Psoas muscle (tissue), 8 donors: Measurements from ENCODE around the gene PCDHA10. TPM values are rescaled to one million over a fixed set of nuclear protein-coding genes. Genes with fewer than 3 reads are reported as not detected.

Source experiments
- ATAC-seq, 4 donors: fragments of 200-7000 bp; cut with Tn5 transposase; one replicate each; pipeline ENCODE4 v1.9.1; 2020; ENCODE audit warnings: moderate library complexity in 3 of 4, mild to moderate bottlenecking in 2 of 4
- DNase-seq, 2 donors: peaks; one replicate each; pipeline ENCODE4 v3.0.0-alpha.2; 2020
- H3K27ac ChIP-seq: fragments of 200-600 bp; one replicate; pipeline ENCODE4 v1.8.0; 2022
- H3K27me3 ChIP-seq, 3 donors: fragments of 200-600 bp in 1 of 3; one replicate each; pipeline versions ENCODE4 v1.6.1 to v1.8.0; 2013 to 2022; ENCODE audit warnings: low read length in 2 of 3, mild to moderate bottlenecking in 2 of 3, moderate library complexity in 1 of 3; ENCODE audit not compliant: insufficient read depth in 3 of 3
- H3K36me3 ChIP-seq, 2 donors: fragments of 200-600 bp in 1 of 2; one replicate each; pipeline versions ENCODE4 v1.6.1 to v1.8.0; 2013 to 2022; ENCODE audit warnings: low read depth in 1 of 2, mild to moderate bottlenecking in 1 of 2, moderate library complexity in 1 of 2; ENCODE audit not compliant: insufficient read depth in 1 of 2
- H3K4me1 ChIP-seq: fragments of 200-600 bp; one replicate; pipeline ENCODE4 v1.8.0; 2022
- H3K4me3 ChIP-seq: fragments of 200-600 bp; one replicate; pipeline ENCODE4 v1.8.0; 2022; ENCODE audit warnings: mild to moderate bottlenecking
- H3K9me3 ChIP-seq: fragments of 200-600 bp; one replicate; pipeline ENCODE4 v1.8.0; 2022
- CTCF ChIP-seq: fragments of 200-600 bp; IDR thresholded peaks from one replicate; pipeline ENCODE4 v1.8.0; 2022; ENCODE audit warnings: antibody characterized with exemption
- WGBS, 3 donors: extraction: QIAGEN DNeasy Blood & Tissue Kit; methylation state at CpG; one replicate each; pipeline versions ENCODE4 v1.1.6 to v1.1.7; 2013; 5-methylcytosine and 5-hydroxymethylcytosine counted together
- intact Hi-C, 2 donors: fragments of 100-400 bp; cut with DNase I; formaldehyde crosslinking; loops; one replicate each; pipeline versions ENCODE4 v1.11.0 to v1.14.2; 2022
- polyA plus RNA-seq, 3 donors: library from polyadenylated mRNA; stranded (reverse); fragments of 200-250 nt; gene quantifications; one replicate each; pipeline ENCODE4 v1.2.3, GENCODE V29; 2013
- total RNA-seq, 4 donors: library from RNA; stranded (reverse); fragmentation: NEBNext Ultra II Directional in 2 of 4; extraction: Animal tissue kit (Norgen Biotek cat#: 25700) in 2 of 4; gene quantifications; one replicate each; pipeline versions ENCODE4 v1.2.1 to v1.2.4, GENCODE V29; 2021 to 2023
- donor health status: healthy with polysubstance abuse.
- donor health status: DM: no; HTN: no; CAD: no; lungs with moderate emphysema.
- donor health status: Bipolar disorder and iron deficiency.
- donor health status: healthy.
- donor health status: DM: yes; HTN: yes; CAD: no.
- donor health status: DM: no; HTN: no; CAD: no.
- donor health status: DM: no; HTN: no; CAD: no.
- donor health status: DM: yes; HTN: yes; CAD: no.

PCDHA10 gene
- total and polyA plus RNA-seq, 7 donors = 0.05 to 0.12 (median 0.11) TPM; not detected in 4

GRCh38 chr5:140883927-140884697 is 28.4 kb downstream of the PCDHA10 start:
- ATAC-seq (no peak), DNase-seq (no peak)
- H3K4me1 ChIP-seq = no peaks in the 10 kb centered on the region
- WGBS, 3 donors = 28 to 41% (median 40%) methylated on average over 74 to 79 of the region's 79 CpGs
- no peak overlapping the region for H3K4me3 ChIP-seq
- H3K27me3 ChIP-seq = peaks cover 0 to 8% (median 2%) of the 10 kb centered on the region in 3 donors
- intact Hi-C loops = no loop called here
- no peaks in the 10 kb centered on the region for H3K36me3 ChIP-seq
- H3K9me3 ChIP-seq = no peaks in the 10 kb centered on the region
- no peak for TF ChIP-seq CTCF
- H3K27ac ChIP-seq = no peak overlapping the region

GRCh38 chr5:140916325-140916724 is 60.6 kb downstream of the PCDHA10 start:
- WGBS, 3 donors = 83 to 90% (median 83%) methylated on average over 1 of the region's 1 CpG
- no peak for TF ChIP-seq CTCF
- H3K9me3 ChIP-seq = peaks cover 8% of the 10 kb centered on the region
- no peak overlapping the region for H3K27ac ChIP-seq
- no peak overlapping the region for H3K4me3 ChIP-seq
- peaks cover 0 to 3% (median 2%) of the 10 kb centered on the region in 3 donors for H3K27me3 ChIP-seq
- intact Hi-C loops = no loop called here
- H3K4me1 ChIP-seq = no peaks in the 10 kb centered on the region
- no peak for DNase-seq
- no peaks in the 10 kb centered on the region for H3K36me3 ChIP-seq
- ATAC-seq = no peak

Other genes starting within 250 kb of the PCDHA10 start
- 10 to 100 TPM; 13.9 to 43.9 (median 18.0) TPM for gene CD14, start 222.7 kb upstream of the PCDHA10 start, total RNA-seq
- 1 to 10 TPM; 4.9 to 9.0 (median 7.3) TPM for gene CD14, start 222.7 kb upstream of the PCDHA10 start, polyA plus RNA-seq
- 1 to 10 TPM; 3.6 to 4.9 (median 4.1) TPM for gene TMCO6, start 216.4 kb upstream of the PCDHA10 start, total RNA-seq
- gene TMCO6, start 216.4 kb upstream of the PCDHA10 start, polyA plus RNA-seq = 1 to 10 TPM; 5.2 to 8.1 (median 6.4) TPM
- 100 to 1,000 TPM in 2 of 4 donors, 10 to 100 TPM in 2; 82.6 to 136 (median 113) TPM for gene NDUFA2, start 208.3 kb upstream of the PCDHA10 start, total RNA-seq
- gene NDUFA2, start 208.3 kb upstream of the PCDHA10 start, polyA plus RNA-seq = 100 to 1,000 TPM; 216 to 276 (median 252) TPM
- 10 to 100 TPM; 74.8 to 99.2 (median 83.4) TPM for gene IK, start 208.1 kb upstream of the PCDHA10 start, total RNA-seq
- 100 to 1,000 TPM in 1 of 3 donors, 10 to 100 TPM in 2; 96.5 to 169 (median 98.3) TPM for gene IK, start 208.1 kb upstream of the PCDHA10 start, polyA plus RNA-seq
- 10 to 100 TPM in 3 of 4 donors, 1 to 10 TPM in 1; 9.9 to 20.9 (median 13.3) TPM for gene WDR55, start 191.0 kb upstream of the PCDHA10 start, total RNA-seq
- 10 to 100 TPM; 12.3 to 33.4 (median 26.9) TPM for gene WDR55, start 191.0 kb upstream of the PCDHA10 start, polyA plus RNA-seq
- 1 to 10 TPM in 2 of 4 donors, under 1 TPM in 2; 0.30 to 1.3 (median 0.87) TPM for gene DND1, start 182.3 kb upstream of the PCDHA10 start, total RNA-seq
- gene DND1, start 182.3 kb upstream of the PCDHA10 start, polyA plus RNA-seq = 1 to 10 TPM in 1 of 3 donors, under 1 TPM in 2; 0.37 to 1.5 (median 0.61) TPM
- gene HARS1, start 164.5 kb upstream of the PCDHA10 start, total RNA-seq = 10 to 100 TPM; 29.5 to 48.1 (median 38.9) TPM
- 10 to 100 TPM; 39.1 to 58.0 (median 45.2) TPM for gene HARS1, start 164.5 kb upstream of the PCDHA10 start, polyA plus RNA-seq
- gene HARS2, start 164.4 kb upstream of the PCDHA10 start, total RNA-seq = 10 to 100 TPM; 19.8 to 35.1 (median 23.2) TPM
- 10 to 100 TPM; 23.8 to 40.9 (median 38.0) TPM for gene HARS2, start 164.4 kb upstream of the PCDHA10 start, polyA plus RNA-seq
- 10 to 100 TPM; 44.7 to 54.5 (median 47.5) TPM for gene ZMAT2, start 155.4 kb upstream of the PCDHA10 start, total RNA-seq
- 100 to 1,000 TPM in 1 of 3 donors, 10 to 100 TPM in 2; 78.0 to 136 (median 81.4) TPM for gene ZMAT2, start 155.4 kb upstream of the PCDHA10 start, polyA plus RNA-seq
- gene PCDHA1, start 69.8 kb upstream of the PCDHA10 start, total RNA-seq = under 1 TPM in 1 of 4 donors, not detected in 3; 0.10 TPM
- gene PCDHA1, start 69.8 kb upstream of the PCDHA10 start, polyA plus RNA-seq = not detected
- gene PCDHA2, start 61.0 kb upstream of the PCDHA10 start, total RNA-seq = under 1 TPM in 1 of 4 donors, not detected in 3; 0.18 TPM
- gene PCDHA2, start 61.0 kb upstream of the PCDHA10 start, polyA plus RNA-seq = not detected
- gene PCDHA3, start 54.8 kb upstream of the PCDHA10 start, total RNA-seq = under 1 TPM in 1 of 4 donors, not detected in 3; 0.12 TPM
- gene PCDHA3, start 54.8 kb upstream of the PCDHA10 start, polyA plus RNA-seq = under 1 TPM in 1 of 3 donors, not detected in 2; 0.03 TPM
- gene PCDHA4, start 48.8 kb upstream of the PCDHA10 start, total RNA-seq = under 1 TPM in 2 of 4 donors, not detected in 2; 0.06 to 0.08 TPM
- gene PCDHA4, start 48.8 kb upstream of the PCDHA10 start, polyA plus RNA-seq = under 1 TPM; 0.01 to 0.06 (median 0.01) TPM
- gene PCDHA5, start 34.3 kb upstream of the PCDHA10 start, total RNA-seq = not detected
- under 1 TPM in 1 of 3 donors, not detected in 2; 0.01 TPM for gene PCDHA5, start 34.3 kb upstream of the PCDHA10 start, polyA plus RNA-seq
- not detected for gene PCDHA6, start 27.9 kb upstream of the PCDHA10 start, total RNA-seq
- gene PCDHA6, start 27.9 kb upstream of the PCDHA10 start, polyA plus RNA-seq = not detected
- under 1 TPM in 1 of 4 donors, not detected in 3; 0.08 TPM for gene PCDHA7, start 21.6 kb upstream of the PCDHA10 start, total RNA-seq
- gene PCDHA7, start 21.6 kb upstream of the PCDHA10 start, polyA plus RNA-seq = under 1 TPM in 2 of 3 donors, not detected in 1; 0.01 to 0.07 TPM
- gene PCDHA8, start 14.7 kb upstream of the PCDHA10 start, total RNA-seq = under 1 TPM in 1 of 4 donors, not detected in 3; 0.12 TPM
- under 1 TPM in 1 of 3 donors, not detected in 2; 0.01 TPM for gene PCDHA8, start 14.7 kb upstream of the PCDHA10 start, polyA plus RNA-seq
- under 1 TPM in 1 of 4 donors, not detected in 3; 0.04 TPM for gene PCDHA9, start 7.5 kb upstream of the PCDHA10 start, total RNA-seq
- gene PCDHA9, start 7.5 kb upstream of the PCDHA10 start, polyA plus RNA-seq = under 1 TPM in 1 of 3 donors, not detected in 2; 0.01 TPM
- gene PCDHA11, start 13.1 kb downstream of the PCDHA10 start, total RNA-seq = under 1 TPM in 1 of 4 donors, not detected in 3; 0.06 TPM
- gene PCDHA11, start 13.1 kb downstream of the PCDHA10 start, polyA plus RNA-seq = under 1 TPM in 2 of 3 donors, not detected in 1; 0.01 to 0.03 TPM
- gene PCDHA12, start 19.4 kb downstream of the PCDHA10 start, total RNA-seq = not detected
- under 1 TPM in 2 of 3 donors, not detected in 1; 0.01 to 0.06 TPM for gene PCDHA12, start 19.4 kb downstream of the PCDHA10 start, polyA plus RNA-seq
- gene PCDHA13, start 26.2 kb downstream of the PCDHA10 start, total RNA-seq = not detected
- gene PCDHA13, start 26.2 kb downstream of the PCDHA10 start, polyA plus RNA-seq = not detected
- gene PCDHAC1, start 70.4 kb downstream of the PCDHA10 start, total RNA-seq = under 1 TPM; 0.07 to 0.36 (median 0.10) TPM
- gene PCDHAC1, start 70.4 kb downstream of the PCDHA10 start, polyA plus RNA-seq = under 1 TPM in 1 of 3 donors, not detected in 2; 0.01 TPM
- gene PCDHAC2, start 110.6 kb downstream of the PCDHA10 start, total RNA-seq = under 1 TPM; 0.11 to 0.62 (median 0.16) TPM
- gene PCDHAC2, start 110.6 kb downstream of the PCDHA10 start, polyA plus RNA-seq = under 1 TPM in 2 of 3 donors, not detected in 1; 0.01 to 0.03 TPM
- under 1 TPM in 1 of 4 donors, not detected in 3; 0.06 TPM for gene PCDHB1, start 195.5 kb downstream of the PCDHA10 start, total RNA-seq
- under 1 TPM in 1 of 3 donors, not detected in 2; 0.01 TPM for gene PCDHB1, start 195.5 kb downstream of the PCDHA10 start, polyA plus RNA-seq
- gene PCDHB2, start 238.7 kb downstream of the PCDHA10 start, total RNA-seq = 1 to 10 TPM in 2 of 4 donors, under 1 TPM in 2; 0.88 to 1.6 (median 1.2) TPM
- under 1 TPM; 0.30 to 0.61 (median 0.31) TPM for gene PCDHB2, start 238.7 kb downstream of the PCDHA10 start, polyA plus RNA-seq
- gene PCDHB3, start 244.6 kb downstream of the PCDHA10 start, total RNA-seq = 1 to 10 TPM in 1 of 4 donors, under 1 TPM in 3; 0.65 to 1.8 (median 0.81) TPM
- under 1 TPM; 0.18 to 0.82 (median 0.31) TPM for gene PCDHB3, start 244.6 kb downstream of the PCDHA10 start, polyA plus RNA-seq